Stimulated activated CD8-positive, alpha-beta memory T cell treated with anti-CD3 and anti-CD28 coated beads, Interleukin-12 subunit alpha, Interleukin-12 subunit beta, amount 100 ng/mL, for 1 hour (primary cell): ENCODE results near the gene CDH4.

Experiments used
- DNase-seq: peaks from one replicate; pipeline ENCODE4 v3.0.0-alpha.2; 2020; ENCODE audit warnings: low read depth

Gene CDH4

GRCh38 chr20:61561111-61561830 lies 309.2 kb downstream of the CDH4 start:
- DNase-seq: no peak

- no peak for DNase-seq
Observed at GRCh38 chr20:61562491-61562890, 310.4 kb downstream of the CDH4 start.

- no peak for DNase-seq
Observed at GRCh38 chr20:61562897-61563504, 310.9 kb downstream of the CDH4 start.

- no peak for DNase-seq
Observed at GRCh38 chr20:61564628-61565027, 312.6 kb downstream of the CDH4 start.

GRCh38 chr20:61565791-61566190 lies 313.7 kb downstream of the CDH4 start:
- DNase-seq: no peak

GRCh38 chr20:61566691-61567090 lies 314.6 kb downstream of the CDH4 start:
- no peak for DNase-seq

GRCh38 chr20:61567204-61567603 lies 315.1 kb downstream of the CDH4 start:
- DNase-seq: no peak

- DNase-seq: no peak
Observed at GRCh38 chr20:61569825-61570224, 317.8 kb downstream of the CDH4 start.

GRCh38 chr20:61570646-61571195 lies 318.7 kb downstream of the CDH4 start:
- no peak for DNase-seq

- no peak for DNase-seq
Observed at GRCh38 chr20:61571221-61571620, 319.2 kb downstream of the CDH4 start.

- no peak for DNase-seq
Observed at GRCh38 chr20:61571916-61572711, 320.1 kb downstream of the CDH4 start.

GRCh38 chr20:61572789-61573188 lies 320.7 kb downstream of the CDH4 start:
- DNase-seq: no peak

- no peak for DNase-seq
Observed at GRCh38 chr20:61573415-61574305, 321.6 kb downstream of the CDH4 start.

GRCh38 chr20:61575151-61575937 lies 323.3 kb downstream of the CDH4 start:
- DNase-seq: no peak

- no peak for DNase-seq
Observed at GRCh38 chr20:61576372-61576771, 324.3 kb downstream of the CDH4 start.

GRCh38 chr20:61577065-61577464 lies 325.0 kb downstream of the CDH4 start:
- DNase-seq: no peak

- DNase-seq: no peak
Observed at GRCh38 chr20:61579908-61580307, 327.8 kb downstream of the CDH4 start.

GRCh38 chr20:61580958-61581824 lies 329.1 kb downstream of the CDH4 start:
- no peak for DNase-seq

GRCh38 chr20:61581825-61582188 lies 329.7 kb downstream of the CDH4 start:
- DNase-seq: no peak
